HG02981 (cell line): ENCODE measurements around the gene SLC46A2.

ENCODE experiments used
- ATAC-seq: cut with Tn5 transposase; IDR thresholded peaks from one replicate; pipeline ENCODE4 v1.9.1; 2021; ENCODE audit warnings: mild to moderate bottlenecking, moderate library complexity; ENCODE audit not compliant: unreplicated experiment

The SLC46A2 gene

DNA sequence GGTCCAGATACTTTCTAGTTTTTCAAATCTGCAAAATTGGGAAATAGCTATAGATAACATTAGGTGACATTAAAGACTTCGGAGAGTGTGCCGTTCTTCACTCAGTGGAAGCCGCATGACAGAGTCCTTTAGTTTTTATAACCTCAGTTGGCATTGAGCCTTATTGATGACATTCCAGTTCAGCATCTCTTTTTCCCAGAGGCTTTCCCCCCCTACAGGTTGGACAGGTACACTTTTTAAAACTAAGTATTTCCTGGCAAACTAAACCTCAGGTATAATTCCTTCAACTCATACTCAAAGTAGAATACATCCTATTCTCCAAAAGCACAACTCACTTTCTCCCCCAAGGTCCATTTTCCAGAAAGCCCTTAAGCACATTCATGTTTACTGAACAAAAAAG, 58.7 kb downstream of the SLC46A2 start:
- ATAC-seq = no peak

DNA sequence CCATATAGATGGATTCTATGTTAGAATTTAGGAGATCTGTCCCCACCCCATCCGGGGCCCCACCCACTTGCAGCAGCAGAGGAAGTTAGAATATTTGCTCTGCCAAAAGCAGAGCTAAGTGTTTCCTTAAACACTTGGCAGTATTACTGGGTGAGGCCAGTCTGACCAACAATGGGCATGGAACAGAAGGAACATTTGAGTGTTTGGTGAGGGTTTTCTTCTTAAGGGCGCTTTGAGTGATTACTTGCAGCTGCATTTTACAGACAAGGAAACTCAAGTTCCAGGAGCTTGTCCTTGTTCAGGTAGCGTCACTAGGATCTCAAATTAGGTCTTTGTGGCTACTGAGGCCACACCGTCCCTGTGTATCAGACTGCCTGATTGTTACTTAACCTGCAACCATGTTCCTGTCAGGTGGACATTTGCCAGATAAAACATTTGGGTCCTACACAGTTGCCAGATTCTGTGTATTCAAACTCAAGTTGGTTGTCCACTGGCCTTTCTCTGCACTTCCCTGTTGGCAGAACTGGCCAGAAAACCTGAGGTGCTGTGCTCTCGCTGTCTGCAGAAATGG, 59.3 kb downstream of the SLC46A2 start:
- ATAC-seq = no peak
